Fibroblast of skin of scalp (primary cell): ENCODE measurements around the gene CHFR.
"Not testable (repeated sequence)": the region's sequence is repeated elsewhere in the genome, so short reads cannot be mapped to it uniquely, and the experiment has no call there.

ENCODE experiments used
- DNase-seq: peaks from one replicate; pipeline ENCODE4 v3.0.0-alpha.2; 2013

The CHFR gene

DNA sequence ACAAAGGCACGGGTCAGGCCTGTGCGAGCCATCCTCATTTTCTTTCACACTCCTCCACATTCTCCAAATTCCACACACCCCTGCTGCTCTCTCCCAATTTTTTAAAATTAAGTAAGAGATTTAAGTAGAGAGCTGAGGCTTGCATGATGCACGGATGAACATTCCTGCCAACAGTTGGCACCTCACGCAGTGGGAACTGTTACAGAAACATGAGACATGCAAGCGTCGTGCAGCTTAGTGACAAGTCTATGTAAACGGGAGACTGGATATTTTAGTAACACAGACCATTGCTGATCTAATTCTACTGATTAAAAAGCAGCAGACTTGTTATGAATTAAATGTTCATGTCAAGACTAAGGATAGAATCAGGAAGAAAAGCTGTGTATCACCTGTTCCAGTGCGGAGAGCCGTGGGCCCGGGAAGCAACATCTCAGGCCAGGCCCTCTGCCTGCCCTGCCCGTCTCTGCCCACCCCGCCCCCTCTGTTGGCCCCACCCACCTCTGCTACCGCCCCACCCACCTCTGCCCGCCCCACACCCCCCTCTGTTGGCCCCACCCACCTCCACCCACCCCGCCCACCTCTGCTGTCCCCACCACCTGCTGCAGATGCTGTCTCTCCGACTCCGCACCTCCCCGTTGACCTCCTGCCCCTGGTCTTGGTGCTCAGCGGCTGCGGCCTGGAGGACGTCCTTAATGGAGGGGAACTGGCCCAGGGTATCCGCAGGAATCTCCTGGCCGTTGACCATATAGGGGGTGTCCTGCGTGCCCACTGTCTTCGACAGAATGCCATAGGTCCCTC is 79.9 kb downstream of the CHFR start:
- no peak for DNase-seq

DNA sequence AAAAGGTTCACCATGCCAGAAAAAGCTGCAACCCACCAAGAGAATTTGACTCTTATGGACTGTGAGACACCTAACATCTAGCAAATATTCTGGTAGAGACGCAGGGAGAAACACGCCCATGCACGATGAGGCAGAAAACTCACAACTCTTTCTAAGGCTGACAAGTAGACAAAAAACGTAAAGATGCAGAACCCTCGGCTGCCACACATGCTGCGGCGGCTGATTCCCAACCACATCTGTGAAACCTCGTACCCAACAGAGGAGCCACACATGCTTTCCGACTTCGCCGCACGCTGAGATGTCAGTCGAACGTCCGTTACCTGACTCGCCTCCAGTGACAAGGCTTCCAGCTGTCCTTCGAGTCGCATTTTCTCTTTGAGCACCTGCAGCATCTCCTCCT is 80.5 kb downstream of the CHFR start:
- no peak for DNase-seq

DNA sequence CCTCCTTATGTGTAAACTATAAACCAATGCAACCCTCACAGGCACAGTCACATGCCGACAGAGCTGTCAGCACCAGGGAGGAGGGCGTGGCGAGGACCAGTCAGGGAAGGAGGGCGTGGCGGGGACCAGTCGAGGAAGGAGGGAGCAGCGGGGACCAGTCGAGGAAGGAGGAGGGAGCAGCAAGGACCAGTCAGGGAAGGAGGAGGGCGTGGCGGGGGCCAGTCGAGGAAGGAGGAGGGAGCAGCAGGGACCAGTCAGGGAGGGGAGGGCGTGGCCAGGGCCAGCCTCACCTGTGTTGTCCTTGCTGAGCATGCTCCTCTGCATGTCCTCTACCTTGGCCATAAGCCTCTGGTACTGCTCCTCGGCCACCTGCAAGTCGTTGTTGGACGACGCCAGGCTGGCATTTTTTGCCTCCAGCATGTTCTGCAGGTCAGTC is 83.0 kb downstream of the CHFR start:
- DNase-seq: no peak

DNA sequence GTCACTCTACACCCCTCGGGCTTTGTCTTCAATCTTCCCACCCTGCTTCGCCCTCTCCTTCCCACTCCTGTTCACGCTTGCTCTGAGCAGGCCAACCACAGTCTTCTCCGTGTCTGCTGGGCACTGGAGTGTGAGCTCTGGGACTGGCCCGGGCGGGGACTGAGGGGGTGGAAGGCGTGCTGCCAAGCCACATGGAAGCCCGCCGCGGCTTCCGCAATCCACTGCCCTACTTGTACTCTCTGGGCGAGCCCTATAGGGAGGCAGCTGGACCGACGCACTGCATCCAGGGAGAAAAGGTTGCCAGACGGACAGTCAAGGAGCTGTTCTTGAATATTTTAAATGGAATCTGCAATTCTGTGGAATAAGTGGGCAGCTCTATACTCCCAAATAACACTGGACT is 83.5 kb downstream of the CHFR start:
- no peak for DNase-seq

DNA sequence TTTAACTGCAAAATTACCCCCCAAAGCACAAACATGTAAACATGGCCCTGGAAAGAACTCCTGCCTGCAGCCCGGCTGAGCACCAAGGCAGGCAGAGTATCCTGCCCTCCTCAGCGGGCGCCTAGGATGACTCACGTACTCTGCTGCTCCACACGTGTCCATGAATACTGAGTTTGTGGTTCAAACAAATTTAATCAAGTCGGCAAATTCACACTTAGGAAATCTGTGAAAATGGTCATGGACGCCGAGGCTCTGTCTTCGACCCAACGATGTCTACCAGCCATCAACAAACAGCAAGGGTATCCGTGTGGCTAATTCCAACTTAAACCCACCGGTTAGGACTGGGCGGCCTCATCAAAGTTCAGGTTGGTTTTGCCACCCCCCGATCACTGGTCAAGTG is 84.3 kb downstream of the CHFR start:
- DNase-seq: no peak

DNA sequence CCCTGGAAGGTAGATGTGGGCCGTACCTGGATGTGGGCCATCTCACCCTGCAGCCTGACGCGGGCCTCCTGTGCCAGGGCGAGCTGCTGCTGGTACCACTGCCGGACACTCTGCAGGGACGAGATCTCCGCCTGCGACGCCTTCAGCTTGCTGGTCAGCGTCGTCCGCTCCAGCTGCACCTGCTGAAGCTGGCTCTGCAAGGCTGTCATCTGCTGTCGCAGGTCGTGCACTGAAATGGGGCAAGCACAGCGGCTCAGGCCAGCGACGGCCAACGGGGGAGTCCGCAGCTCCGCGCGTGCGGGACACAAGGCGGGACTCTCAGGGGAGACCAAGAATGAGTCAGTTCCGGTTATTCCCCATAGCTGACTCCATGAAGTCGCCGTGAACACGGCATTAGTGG is 85.7 kb downstream of the CHFR start:
- no peak for DNase-seq

DNA sequence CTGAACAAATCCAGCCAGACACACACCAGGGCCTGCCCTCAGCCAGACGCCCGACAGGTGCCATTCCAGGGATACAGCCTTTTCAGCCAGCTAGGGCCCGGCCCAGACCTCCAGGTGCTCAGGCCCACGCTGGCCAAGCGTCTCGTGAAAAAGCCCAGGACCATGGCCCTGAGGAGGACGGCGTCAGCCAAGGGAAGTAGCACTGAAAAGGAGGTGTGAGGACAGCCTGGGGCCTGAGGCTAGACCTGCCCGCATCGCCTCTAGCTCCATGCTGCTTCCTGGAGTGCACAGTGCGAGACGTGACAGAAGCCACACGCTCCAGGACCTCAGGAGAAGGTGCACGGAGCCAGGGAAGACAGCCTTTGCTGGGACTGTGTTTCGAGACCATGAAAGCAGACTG is 88.6 kb downstream of the CHFR start:
- DNase-seq: no peak

DNA sequence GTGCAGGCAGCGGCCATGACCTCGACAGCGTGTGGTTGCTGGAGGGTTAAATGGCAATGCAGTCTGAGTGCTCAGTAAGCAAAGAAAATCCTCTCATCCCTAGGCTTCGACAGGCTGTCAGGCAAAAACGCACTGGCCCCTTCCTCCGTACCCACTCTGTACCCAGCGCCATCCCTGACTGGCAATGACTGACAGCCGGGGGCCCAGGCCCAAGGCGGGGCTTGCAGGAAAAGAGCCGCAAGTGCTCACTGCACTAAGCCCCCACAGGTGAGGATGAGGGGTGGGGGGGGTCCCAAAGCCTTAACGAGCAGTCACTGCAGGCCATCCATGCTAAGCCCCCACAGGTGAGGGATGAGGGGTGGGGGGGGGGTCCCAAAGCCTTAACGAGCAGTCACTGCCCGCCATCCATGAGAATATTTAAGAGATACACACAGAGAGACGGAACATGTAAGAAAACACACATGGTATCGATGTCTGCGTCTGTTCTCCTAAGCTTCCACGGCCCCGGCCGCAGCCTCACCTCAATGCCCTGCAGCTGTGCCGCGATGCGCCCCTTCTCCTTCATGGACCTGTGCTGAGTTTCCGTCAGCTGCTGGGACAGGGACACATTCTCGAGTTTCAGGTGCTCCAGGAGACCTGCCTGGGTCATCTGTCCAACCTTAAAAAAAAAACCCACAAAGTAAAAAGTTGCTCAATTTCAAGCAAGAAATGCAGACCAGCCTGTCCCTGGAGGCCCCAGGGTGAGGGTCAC is 89.4 kb downstream of the CHFR start:
- no peak for DNase-seq

DNA sequence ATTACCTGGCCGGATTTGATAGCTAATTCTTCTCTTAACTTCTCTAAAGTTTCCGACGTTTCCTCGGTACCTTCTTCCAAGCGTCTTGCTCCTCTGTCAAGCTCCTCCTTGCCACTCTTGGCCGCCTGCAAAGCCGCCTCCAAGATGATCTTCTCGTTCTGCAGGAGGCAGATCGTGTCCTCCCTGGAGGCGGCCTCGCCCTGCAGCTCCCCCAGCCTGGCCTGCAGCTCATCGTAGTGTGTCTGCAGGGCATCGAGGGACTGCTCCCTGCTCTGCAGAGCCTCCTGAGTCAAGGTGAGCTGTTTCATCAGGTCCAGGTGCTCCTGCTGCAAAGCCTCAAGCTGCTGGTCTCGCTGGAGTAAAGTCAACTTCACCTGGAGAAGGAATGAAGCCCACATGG is 91.6 kb downstream of the CHFR start:
- DNase-seq: no peak

DNA sequence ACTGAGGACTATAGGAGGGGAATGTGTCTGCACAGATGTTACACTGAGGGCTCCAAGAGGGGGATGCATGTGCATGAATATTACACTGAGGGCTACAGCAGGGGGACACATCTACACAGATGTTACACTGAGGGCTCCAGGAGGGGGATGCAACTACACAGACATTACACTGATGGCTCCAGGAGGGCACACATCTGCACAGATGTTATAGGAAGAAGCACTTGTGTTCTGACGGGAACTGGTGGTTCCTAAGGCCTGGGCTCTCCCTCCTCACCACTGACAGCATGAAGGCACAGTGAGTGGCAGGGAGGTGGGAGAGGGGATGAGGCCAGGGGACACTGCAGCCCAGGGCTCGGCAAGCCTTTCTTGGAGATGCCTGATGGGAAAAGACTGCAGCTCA is 95.5 kb downstream of the CHFR start:
- not testable (repeated sequence) for DNase-seq

DNA sequence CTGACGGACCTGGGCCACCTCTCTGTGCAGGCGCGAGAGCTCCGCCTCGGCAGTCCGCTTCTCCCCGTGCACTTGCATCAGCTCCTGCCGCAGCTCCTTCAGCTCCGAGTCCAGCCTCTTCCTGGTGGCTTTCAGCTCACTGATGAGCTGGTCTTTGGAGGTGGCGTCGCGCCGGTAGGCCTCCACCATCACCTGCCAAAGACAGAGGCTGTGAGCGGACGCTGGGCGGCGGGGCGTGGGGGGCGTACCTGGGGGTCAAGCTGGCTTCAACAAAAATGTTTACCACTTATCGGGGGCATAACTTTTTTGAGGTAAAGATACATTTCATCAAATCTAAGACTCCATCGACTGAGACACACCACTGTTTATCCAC is 98.3 kb downstream of the CHFR start:
- no peak for DNase-seq

DNA sequence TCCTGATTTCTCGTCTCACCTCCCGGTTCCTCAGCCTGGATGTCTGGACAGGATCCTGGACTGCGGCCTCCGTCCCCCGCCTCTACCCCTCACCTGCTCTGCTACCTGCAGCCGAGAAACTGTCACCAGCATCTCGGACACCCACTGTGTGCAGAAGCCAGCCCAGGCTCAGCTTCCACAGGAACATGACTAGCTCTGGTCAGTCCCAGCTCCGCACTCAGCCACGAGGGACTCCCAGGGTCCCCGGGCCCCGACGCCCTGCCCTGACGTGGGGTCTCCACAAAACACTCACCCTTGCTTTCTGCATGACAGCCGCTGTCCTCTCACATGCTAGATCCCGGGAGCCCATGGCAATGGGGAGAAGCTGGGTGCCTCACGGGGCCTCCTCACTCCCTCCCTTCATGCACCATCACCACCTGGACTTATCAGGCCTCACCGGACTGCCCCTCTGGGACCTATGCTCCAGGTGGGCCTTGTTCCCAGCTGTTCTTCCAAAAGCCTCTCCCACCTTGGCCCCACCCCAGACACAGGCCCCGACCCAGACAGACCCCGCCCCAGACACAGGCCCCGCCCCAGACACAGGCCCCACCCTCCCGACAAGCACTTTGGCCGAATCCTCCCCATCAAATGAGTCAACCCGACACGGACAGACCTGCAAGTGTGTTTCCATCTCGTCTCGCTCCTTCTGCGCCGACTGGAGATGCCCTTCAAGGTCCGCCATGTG is 98.9 kb downstream of the CHFR start:
- no peak for DNase-seq

DNA sequence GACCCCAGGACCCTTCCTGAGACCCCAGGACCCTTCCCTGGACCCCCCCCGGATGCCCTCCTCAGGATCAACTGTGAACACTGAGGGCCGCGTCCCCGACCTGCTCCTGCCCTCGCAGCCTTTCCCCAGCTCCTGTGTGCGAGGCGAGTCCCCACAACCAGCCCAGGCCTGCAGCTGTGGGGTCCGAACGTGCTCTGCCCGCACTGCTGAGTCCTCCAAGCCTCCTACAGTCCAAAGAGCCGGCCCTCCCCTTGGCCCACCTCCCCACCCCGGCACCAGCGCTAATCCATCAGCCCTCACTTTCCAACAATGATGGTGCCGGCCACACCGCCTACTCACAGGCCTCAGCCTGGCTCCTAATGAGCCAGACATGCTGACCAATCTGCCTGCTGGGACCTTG is 99.5 kb downstream of the CHFR start:
- no peak for DNase-seq

DNA sequence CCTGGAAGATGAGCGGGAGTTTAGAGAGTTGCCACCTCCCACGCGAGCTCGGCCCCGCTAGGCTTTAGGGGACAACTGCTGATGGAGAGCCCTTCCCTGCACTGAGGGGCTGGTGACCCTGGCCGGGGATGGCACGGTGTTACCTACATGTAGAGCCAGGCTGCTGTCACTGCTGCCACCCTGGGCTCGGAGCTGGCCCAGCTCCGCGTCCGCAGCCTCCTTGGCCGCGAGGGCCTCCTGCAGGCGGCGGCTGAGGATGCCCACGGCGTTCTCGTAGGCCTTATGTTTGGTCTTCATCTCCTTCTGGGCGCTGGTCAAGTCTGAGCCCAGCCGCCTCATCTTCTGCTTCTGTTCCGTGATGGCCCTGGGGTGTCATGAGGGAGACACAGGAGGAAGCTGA is 101.2 kb downstream of the CHFR start:
- no peak for DNase-seq

DNA sequence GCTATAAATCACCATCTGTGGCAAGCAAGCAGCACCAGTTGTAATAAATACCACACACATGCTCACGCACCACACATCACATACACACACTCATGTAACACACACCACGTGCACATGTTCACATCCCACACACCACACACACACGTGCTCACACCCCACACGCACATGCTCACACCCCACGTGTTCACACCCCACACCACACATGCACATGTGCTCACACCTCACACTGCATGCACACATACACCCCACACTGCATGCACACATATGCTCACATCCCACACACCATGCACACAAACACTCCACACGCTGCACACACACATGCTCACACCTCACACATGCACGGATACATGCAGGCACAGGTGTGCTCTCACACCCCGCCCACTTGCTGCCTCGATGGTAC is 102.8 kb downstream of the CHFR start:
- no peak for DNase-seq

DNA sequence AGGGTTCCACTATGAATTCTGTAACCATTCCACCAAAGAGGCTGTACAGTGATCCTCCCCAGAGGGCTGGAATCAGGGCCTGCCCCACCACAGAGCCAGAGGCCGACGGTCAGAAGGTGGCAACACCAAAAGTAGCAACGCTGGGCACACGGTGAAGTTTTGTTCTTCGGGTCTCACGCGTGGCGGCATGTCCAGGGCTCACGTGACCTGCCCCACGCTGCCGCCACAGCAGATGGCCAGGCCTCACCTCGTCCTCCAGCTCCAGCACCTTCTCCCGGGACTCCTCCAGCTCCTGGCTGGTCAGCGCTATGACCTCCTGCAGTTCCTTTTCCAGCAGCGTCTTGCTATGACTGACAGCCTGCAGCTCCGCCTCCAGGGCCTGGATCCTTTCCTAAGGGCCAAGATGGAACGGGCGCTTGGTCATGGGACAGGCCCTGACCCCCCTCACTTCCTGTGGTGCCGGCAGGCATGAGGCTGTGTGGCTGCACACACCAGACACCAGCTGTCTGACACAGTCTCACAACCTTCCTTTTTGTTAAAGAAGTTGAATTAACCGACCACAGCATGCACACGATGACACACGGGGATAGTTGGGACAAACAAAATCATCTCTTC is 103.4 kb downstream of the CHFR start:
- DNase-seq: no peak
